WTC11 (cell line): ENCODE measurements around the gene ELFN1.

Source experiments
- GTF2I ChIP-seq: fragments of 250-450 bp; sonication (Bioruptor Pico); conservative IDR thresholded peaks from 2 replicates; pipeline ENCODE4 v1.4.0; 2021; ENCODE audit warnings: mild to moderate bottlenecking
- TF ChIP-seq, protein P1 (sequence below): fragments of 200-600 bp; IDR thresholded peaks from 2 replicates; pipeline ENCODE4 v1.8.0; 2022; ENCODE audit warnings: antibody characterized with exemption
- TF ChIP-seq, protein P2 (sequence below): sonication (generic); formaldehyde crosslinking; IDR thresholded peaks from 2 replicates; pipeline ENCODE4 v1.8.0; 2022; ENCODE audit warnings: mild to moderate bottlenecking, missing genetic modification reagents
- TF ChIP-seq, protein P3 (sequence below): sonication (generic); formaldehyde crosslinking; IDR thresholded peaks from 2 replicates; pipeline ENCODE4 v1.8.1; 2023; ENCODE audit warnings: mild to moderate bottlenecking, missing genetic modification reagents, moderate library complexity

DNA sequence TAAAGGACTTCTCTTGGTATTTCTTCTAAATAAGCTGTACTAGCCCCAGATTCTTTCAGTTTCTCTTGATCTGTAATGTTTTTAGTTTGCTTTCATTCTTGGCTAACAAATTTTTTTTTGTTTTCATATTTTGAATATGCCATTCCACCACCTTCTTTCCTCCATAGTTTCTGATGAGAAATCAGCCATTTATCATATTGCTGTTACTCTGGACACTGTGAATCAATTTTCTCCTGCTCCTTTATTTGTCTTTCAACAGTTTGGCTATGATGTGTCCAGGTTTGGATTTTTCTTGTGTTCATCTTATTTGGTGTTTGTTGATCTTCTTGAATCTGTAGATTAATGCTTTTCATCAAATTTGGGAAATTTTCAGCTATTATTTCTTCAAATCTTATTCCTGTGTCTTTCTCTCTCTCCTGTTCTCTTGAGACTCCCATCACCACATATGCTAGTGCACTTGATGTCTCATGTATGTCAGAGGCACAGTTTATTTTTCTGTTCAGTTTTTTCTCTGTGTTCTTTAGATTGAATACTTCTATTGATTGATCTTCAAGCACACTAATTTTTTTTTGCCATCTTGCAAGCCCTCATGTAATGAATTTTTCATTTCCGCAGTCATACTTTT lies 15.0 kb downstream of the ELFN1 start:
- TF ChIP-seq, protein P1, sequence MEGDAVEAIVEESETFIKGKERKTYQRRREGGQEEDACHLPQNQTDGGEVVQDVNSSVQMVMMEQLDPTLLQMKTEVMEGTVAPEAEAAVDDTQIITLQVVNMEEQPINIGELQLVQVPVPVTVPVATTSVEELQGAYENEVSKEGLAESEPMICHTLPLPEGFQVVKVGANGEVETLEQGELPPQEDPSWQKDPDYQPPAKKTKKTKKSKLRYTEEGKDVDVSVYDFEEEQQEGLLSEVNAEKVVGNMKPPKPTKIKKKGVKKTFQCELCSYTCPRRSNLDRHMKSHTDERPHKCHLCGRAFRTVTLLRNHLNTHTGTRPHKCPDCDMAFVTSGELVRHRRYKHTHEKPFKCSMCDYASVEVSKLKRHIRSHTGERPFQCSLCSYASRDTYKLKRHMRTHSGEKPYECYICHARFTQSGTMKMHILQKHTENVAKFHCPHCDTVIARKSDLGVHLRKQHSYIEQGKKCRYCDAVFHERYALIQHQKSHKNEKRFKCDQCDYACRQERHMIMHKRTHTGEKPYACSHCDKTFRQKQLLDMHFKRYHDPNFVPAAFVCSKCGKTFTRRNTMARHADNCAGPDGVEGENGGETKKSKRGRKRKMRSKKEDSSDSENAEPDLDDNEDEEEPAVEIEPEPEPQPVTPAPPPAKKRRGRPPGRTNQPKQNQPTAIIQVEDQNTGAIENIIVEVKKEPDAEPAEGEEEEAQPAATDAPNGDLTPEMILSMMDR = no peak
- TF ChIP-seq, protein P2, sequence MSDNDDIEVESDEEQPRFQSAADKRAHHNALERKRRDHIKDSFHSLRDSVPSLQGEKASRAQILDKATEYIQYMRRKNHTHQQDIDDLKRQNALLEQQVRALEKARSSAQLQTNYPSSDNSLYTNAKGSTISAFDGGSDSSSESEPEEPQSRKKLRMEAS (CRISPR knock-in tag) = no peak
- TF ChIP-seq, protein P3, sequence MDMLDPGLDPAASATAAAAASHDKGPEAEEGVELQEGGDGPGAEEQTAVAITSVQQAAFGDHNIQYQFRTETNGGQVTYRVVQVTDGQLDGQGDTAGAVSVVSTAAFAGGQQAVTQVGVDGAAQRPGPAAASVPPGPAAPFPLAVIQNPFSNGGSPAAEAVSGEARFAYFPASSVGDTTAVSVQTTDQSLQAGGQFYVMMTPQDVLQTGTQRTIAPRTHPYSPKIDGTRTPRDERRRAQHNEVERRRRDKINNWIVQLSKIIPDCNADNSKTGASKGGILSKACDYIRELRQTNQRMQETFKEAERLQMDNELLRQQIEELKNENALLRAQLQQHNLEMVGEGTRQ (CRISPR knock-in tag) = no peak
- TF ChIP-seq GTF2I (CRISPR knock-in tag) = no peak
